OCI-M2 (cell line): ENCODE data around the gene ATP13A2.
"Not testable (repeated sequence)": the region's sequence is repeated elsewhere in the genome, so short reads cannot be mapped to it uniquely, and the experiment has no call there.

Experiments
- DNase-seq: peaks from one replicate; lab custom pipeline; 2025; ENCODE audit not compliant: unreplicated experiment; lab: John Stamatoyannopoulos, UW

Gene ATP13A2

DNA sequence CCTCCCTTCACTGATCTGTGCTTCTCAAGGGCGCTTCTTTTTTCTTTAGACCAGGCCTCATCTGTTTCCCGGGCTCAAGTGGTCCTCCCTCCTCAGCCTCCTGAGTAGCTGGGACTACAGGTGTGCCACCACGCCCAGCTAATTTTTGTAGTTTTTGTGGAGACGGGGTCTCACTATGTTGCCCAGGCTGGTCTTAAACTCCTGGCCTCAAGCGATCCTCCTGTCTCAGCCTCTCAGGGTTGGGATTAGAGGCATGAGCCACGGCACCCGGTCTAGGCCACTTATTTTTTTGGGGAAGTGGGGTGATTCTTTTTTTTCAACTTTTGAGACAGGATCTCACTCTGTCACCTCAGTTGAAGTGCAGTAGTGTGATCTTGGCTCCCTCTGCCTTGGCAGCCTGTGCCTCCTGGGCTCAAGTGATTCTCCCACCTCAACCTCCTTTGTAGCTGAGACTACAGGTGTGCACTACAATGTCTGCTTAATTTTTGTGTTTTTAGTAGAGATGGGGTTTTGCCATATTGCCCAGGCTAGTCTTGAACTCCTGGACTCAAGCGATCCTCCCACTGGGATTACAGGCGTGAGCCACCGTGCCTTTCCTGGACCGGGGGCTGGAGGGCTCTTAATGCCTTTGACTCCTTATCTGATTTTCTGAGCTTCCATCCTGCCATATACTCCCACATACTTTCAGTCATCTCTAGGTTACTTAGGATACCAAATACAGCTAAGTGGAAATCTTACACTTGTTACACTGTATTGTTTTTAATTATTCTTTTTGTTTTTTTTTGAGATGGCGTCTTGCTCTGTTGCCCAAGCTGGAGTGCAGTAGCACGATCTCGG lies 50.2 kb downstream of the ATP13A2 start:
- DNase-seq, result no peak

DNA sequence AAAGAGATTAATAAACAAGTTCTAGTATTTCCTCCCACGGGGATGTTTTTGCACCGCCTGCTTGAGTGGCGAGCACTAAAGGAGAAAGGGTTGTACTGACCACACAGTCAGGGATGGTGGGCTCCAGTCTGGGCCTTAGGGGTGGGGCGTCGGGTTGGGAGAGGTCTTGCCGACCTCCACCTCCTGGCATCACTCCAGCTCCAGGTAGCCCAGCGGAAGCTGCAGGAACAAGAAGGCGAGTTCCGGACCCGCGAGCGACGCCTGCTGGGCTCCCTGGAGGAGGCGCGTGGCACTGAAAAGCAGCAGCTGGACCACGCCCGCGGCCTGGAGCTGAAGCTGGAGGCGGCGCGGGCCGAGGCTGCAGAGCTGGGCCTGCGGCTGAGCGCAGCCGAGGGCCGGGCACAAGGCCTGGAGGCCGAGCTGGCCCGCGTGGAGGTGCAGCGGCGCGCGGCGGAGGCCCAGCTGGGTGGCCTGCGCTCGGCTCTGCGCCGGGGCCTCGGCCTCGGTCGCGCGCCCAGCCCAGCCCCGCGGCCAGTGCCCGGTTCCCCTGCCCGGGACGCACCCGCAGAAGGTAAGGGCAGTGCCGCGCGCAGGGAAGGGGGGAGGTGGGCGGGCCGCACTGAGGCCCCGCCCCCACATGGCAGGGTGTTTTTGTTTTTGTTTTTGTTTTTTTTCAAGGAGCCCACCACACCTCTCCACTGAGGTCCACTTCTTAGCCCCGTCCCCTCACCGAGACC lies 51.0 kb downstream of the ATP13A2 start:
- DNase-seq, result peak; percentile 3

DNA sequence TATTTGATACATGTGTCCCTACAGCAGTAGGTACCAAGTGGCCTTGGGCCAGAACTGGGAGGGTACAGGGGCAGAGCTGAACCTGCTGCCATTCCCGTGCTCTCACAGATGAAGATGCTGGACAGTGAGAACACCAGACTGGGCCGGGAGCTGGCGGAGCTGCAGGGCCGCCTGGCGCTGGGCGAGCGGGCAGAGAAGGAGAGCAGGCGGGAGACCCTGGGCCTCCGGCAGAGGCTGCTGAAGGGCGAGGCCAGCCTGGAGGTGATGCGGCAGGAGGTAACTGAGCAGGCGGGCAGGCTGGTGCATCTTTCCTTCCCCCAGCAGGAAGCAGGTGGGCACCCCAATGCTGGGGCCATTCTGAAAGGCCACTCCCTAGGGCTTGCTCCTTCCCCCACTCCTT lies 53.3 kb downstream of the ATP13A2 start:
- no peak for DNase-seq

DNA sequence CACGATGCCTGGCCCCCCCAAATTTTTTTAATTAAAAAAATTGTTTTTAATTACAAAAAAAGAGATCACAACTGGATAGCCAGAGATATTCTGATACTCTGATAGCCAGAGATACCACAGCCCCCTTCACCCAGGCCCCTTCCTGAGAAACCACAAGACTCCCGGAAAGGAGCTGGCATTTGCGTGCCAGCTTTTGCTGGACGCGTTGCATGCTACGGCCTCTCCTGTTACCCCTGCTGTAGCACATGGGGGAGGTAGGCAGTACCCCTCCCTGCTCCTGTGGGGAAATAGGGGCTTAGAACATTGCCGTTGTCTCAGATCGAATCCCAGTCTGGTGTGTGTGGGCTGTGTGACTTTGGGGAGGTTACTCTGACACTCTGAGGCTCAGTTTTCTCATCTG lies 54.0 kb downstream of the ATP13A2 start:
- no peak for DNase-seq

DNA sequence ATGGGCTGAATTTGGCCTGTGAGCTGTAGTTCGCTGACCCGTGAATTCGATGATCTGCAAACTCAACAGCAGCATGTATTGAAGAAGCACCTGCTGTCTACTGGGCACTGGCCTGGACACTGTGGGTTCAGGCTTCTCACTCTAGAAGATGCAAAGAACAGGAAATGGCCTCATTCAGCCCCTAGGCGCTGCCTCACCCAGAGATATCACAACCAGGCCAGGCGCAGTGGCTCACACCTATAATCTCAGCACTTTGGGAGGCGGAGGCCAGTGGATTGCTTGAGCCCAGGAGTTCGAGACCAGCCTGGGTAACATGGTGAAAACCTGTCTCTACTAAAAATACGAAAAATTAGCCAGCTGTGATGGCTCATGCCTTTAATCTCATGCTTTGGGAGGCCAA lies 55.0 kb downstream of the ATP13A2 start:
- DNase-seq, result no peak

DNA sequence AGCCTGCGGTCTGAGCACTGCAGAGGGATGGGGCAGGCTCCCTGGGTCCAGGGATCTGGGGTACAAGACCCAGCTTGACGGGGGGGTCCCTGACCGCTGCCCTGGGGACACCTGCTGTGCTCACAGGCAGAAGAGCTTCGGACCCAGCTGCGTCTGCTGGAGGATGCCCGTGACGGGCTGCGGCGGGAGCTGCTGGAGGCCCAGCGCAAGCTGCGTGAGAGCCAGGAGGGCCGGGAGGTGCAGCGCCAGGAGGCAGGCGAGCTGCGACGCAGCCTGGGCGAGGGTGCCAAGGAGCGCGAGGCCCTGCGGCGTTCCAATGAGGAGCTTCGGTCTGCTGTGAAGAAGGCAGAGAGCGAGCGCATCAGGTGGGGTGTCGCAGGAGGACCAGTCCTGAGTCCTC lies 56.5 kb downstream of the ATP13A2 start:
- DNase-seq, result no peak

DNA sequence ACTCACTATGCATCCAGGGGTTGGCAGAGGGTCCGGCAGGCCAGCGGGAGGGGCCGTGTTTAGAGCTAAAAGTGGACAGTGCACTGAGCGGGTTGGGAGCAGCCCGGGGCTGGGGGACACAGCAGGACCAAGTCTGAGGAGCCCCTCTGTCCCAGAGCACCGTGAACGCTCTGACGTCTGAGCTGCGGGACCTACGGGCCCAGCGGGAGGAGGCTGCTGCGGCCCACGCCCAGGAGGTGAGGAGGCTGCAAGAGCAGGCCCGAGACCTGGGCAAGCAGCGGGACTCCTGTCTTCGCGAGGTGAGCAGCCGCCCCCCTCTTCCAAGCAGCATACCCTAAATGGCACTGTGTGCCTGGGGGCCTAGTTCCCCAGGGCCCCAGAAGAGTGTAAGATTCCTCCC lies 57.1 kb downstream of the ATP13A2 start:
- no peak for DNase-seq

DNA sequence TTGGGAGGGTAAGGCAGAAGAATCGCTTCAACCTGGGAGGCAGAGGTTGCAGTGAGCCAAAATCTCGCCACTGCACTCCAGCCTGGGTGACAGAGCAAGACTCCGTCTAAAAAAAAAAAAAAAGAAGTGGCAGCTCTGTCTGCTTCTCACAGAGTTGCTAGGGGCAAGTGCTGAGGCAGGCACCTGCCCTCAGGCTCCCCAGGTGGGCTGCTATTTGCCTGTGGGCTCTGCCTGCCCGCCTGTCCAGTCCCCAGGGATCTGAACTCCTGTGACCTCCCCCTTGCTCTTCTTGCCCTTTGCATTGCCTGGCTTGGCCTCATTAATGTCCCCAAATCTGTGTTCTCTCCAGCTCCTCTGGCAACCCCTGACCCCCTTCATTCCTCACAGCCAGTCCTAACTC lies 59.4 kb downstream of the ATP13A2 start:
- not testable (repeated sequence) for DNase-seq

DNA sequence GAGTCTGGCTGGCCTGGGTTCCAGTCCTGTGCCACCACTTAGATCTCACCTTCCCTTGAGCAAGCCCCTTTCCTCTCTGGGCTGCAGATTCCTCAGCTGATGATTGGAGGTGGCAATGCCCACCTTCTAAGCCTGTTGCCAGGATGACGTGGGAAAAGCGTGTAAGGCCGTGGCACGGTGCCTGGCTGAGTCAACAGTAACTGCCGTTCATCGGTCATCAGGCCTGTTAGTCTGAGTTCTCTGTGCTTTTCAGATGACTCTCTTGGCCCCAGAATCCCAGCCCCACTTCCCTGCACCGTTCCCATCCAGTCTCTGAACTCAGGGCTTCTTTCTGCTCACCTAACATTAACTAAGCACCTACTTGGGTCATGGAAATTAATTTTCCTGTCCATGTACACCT lies 62.7 kb downstream of the ATP13A2 start:
- not testable (repeated sequence) for DNase-seq

DNA sequence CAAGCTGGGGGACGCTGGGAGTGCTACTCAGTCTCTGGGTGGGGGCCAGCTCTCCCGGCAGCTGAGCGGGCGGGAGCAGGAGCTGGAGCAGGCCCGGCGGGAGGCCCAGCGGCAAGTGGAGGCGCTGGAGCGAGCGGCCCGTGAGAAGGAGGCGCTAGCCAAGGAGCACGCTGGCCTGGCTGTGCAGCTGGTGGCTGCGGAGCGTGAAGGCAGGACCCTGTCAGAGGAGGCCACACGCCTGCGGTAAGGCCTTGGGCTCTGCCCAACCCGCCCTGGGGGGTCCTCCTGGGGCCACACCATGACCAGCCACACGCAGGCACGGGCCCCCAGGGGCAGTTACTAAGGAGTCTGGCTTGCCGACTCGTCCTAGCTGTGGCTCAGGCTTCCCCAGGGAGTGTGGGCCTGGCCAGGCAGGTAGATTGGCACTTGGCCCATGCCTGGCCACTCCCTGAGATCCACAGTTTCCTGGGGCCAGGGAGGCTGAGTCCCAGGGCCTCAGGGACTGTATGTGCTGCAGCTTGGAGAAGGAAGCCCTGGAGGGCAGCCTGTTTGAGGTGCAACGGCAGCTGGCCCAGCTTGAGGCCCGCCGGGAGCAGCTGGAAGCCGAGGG lies 63.3 kb downstream of the ATP13A2 start:
- not testable (repeated sequence) for DNase-seq

DNA sequence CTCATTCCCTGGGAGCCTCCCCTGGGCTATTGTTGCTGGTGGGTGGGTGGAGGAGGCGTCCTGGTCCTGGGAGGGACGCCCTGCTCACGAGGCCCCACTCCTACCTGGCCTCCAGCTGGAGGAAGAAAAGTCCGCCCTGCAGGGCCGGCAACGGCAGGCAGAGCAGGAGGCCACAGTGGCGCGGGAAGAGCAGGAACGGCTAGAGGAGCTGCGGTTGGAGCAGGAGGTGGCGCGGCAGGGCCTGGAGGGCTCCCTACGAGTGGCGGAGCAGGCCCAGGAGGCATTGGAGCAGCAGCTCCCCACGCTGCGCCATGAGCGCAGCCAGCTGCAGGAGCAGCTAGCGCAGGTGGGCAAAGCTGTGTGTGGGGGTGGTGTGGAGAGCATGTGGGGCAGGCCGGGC lies 65.1 kb downstream of the ATP13A2 start:
- no peak for DNase-seq

DNA sequence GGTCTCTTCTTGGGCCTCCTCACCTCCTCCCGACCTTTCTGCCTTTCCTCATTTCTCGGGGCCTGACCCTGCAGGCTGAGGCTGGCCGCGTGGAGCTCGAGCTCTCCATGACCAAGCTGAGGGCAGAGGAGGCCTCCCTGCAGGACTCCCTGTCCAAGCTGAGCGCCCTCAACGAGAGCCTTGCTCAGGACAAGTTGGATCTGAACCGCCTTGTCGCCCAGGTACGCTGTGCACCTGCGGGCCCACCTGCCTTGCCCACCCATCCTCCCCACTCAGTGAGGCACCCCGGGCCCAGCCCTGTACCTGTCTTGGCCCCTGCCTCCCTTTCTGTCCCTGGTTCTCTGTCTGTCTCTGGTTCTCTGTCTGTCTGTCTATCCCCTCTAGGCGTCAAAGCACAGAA lies 65.5 kb downstream of the ATP13A2 start:
- not testable (repeated sequence) for DNase-seq

DNA sequence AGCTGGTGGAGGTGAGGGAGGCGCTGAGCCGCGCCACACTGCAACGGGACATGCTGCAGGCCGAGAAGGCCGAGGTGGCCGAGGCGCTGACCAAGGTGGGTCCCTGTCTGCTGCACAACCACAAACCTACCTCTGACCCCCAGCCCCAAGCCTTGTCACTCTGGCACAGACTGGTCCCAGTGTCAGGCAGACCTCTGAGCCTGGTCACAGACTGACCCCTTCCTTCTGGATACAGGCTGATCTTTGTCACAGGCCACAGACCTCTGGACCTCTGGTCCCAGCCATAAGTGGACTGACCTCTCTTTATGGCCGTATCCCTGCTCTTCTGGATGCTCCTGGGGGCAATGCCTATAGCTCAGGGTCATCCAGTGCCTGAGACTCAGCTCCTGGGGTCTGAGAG lies 66.2 kb downstream of the ATP13A2 start:
- DNase-seq, result not testable (repeated sequence)

DNA sequence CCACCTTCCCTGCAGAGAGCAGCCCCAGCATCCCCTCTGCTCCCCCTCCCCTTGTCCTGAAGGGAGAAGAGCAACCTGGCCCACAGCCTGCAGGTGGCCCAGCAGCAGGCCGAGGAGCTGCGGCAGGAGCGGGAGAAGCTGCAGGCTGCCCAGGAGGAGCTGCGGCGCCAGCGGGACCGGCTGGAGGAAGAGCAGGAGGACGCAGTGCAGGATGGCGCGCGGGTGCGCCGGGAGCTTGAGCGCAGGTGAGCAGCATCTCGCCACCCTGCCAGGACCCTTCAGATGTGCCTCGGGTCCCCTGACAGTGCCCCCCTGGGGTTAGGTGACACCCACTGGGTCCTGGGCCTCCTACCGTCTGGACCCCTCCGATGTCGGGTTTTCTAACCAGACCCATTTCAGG lies 67.7 kb downstream of the ATP13A2 start:
- no peak for DNase-seq

DNA sequence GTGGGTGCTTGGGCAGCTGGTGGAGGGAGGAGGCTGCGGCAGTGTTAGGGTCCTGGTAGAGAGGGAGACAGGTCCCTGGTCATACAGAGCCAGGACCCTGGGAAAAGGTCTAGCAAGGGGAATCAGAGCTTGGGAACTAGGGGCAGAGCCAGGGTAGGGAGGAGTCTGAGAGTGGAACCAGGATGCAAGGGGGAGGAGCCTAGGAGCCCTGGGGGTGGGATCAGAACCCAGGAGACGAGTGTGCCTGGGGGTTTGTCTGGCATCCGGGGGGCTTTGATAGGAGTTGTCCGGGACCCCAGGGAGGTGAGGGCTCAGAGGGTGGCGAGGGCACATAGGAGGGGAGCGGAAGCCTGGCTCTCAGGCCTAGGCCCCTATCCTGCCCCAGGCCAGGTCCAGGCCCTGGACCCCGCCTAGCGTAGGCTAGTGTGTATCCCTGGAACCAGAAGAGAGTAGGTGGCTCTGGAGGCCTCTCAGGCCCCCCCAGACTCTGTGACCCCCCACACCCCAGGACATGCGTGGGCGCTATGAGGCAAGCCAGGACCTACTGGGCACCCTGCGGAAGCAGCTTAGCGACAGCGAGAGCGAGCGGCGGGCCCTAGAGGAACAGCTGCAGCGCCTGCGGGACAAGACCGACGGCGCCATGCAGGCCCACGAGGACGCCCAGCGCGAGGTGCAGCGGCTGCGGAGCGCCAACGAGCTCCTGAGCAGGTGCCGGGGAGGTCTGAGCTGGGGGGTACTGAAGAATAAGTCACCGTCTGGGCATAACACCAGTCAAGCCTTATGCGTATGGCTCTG lies 72.1 kb downstream of the ATP13A2 start:
- DNase-seq, result not testable (repeated sequence)

DNA sequence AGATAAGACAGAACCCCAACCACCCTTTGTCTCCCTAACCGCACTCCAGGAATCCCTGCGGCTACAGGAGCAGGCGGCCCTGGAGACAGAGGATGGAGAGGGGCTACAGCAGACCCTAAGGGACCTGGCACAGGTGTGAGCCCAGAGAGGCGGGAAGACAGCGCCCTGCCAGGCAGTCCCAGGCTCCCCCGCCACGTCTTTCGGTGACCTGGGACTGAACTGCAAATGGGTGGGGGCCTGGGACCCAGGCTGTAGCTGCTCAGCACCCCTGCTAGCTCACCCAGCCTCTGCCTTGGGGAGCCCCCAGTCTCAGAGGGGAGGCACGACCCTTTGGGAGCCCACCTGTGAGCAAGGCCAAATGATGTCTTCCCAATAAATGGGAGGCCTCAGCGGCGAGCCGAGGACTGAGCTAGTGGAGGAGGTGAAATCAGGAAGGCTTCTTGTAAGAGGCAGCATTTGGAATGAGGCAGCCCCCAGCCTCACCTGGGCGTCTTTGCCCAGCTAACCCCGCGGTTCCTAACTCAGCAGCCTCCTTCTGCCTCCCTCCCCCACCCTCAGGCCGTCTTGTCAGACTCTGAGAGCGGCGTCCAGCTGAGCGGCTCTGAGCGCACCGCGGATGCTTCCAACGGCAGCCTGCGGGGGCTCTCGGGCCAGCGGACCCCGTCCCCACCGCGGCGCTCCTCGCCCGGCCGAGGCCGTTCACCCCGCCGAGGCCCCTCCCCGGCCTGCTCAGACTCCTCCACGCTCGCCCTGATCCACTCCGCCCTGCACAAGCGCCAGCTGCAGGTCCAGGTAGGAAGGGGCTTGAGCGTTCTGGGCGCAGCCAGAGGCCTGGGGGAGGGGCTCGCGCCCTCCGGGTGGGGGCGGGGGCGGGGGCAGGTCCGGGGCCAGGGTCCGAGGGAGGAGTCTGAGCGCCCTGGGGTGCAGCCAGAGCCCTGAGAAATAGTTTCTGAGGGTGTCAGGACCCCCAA lies 73.1 kb downstream of the ATP13A2 start:
- DNase-seq, result no peak

DNA sequence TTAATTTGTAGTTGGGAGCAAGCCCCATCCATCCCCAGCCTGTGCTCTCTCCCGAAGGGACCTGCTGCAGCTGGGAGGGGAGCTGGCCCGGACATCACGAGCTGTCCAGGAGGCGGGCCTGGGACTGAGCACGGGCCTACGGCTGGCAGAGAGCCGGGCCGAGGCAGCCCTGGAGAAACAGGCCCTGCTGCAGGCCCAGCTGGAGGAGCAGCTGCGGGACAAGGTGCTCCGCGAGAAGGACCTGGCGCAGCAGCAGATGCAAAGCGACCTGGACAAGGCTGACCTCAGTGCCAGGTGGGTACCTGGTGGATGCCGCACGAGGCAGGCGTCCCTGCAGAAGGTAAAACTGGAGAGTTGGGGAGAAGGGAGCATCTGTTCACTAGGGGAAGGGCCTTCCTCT lies 75.1 kb downstream of the ATP13A2 start:
- DNase-seq, result not testable (repeated sequence)
